Small intestine (tissue), 7 donors: ENCODE measurements around the gene MYOM3. TPM values are rescaled to one million over a fixed set of nuclear protein-coding genes. Genes with fewer than 3 reads are reported as not detected.
A peak's percentile ranks its signal among the peaks of the same experiment; 100 is the strongest.

ENCODE experiments used
- DNase-seq, 2 donors: peaks; one replicate each; pipeline versions ENCODE4 v3.0.0 to v3.0.0-alpha.2; 2013
- FAIRE-seq: peaks from 2 replicates; lab custom pipeline; 2012; peaks lifted over from hg19 to GRCh38; lab: Jason Lieb, UNC
- H3K27ac ChIP-seq, 3 donors: one replicate each; pipeline ENCODE4 v1.5.1; 2013; ENCODE audit warnings: low read length in 2 of 3, mild to moderate bottlenecking in 2 of 3, control low read depth in 1 of 3, inconsistent platforms in 1 of 3, low read depth in 1 of 3, moderate library complexity in 1 of 3
- H3K27me3 ChIP-seq, 3 donors: one replicate each; pipeline ENCODE4 v1.6.1; 2013; ENCODE audit warnings: low read length in 3 of 3, inconsistent platforms in 1 of 3; ENCODE audit not compliant: control insufficient read depth in 3 of 3, insufficient read depth in 3 of 3
- H3K36me3 ChIP-seq, 3 donors: one replicate each; pipeline ENCODE4 v1.6.1; 2013; ENCODE audit warnings: low read length in 3 of 3, inconsistent platforms in 1 of 3, low read depth in 1 of 3, mild to moderate bottlenecking in 1 of 3, moderate library complexity in 1 of 3; ENCODE audit not compliant: control insufficient read depth in 3 of 3, insufficient read depth in 2 of 3
- H3K4me1 ChIP-seq, 3 donors: one replicate each; pipeline ENCODE4 v1.6.1; 2013; ENCODE audit warnings: low read length in 2 of 3, inconsistent platforms in 1 of 3, low read depth in 1 of 3, mild to moderate bottlenecking in 1 of 3, moderate library complexity in 1 of 3; ENCODE audit not compliant: control insufficient read depth in 3 of 3, insufficient read depth in 2 of 3
- H3K4me3 ChIP-seq, 3 donors: one replicate each; pipeline ENCODE4 v1.5.1; 2013; ENCODE audit warnings: low read length in 3 of 3, control low read depth in 1 of 3, inconsistent platforms in 1 of 3, low read depth in 1 of 3, mild to moderate bottlenecking in 1 of 3, moderate library complexity in 1 of 3
- H3K9me3 ChIP-seq, 2 donors: one replicate each; pipeline ENCODE4 v1.6.1; 2013; ENCODE audit warnings: low read depth in 1 of 2, low read length in 1 of 2; ENCODE audit not compliant: control insufficient read depth in 2 of 2, insufficient read depth in 1 of 2
- WGBS, 3 donors: extraction: QIAGEN DNeasy Blood & Tissue Kit; methylation state at CpG; one replicate each; pipeline ENCODE4 v1.1.7; 2013; 5-methylcytosine and 5-hydroxymethylcytosine counted together
- polyA plus RNA-seq, 4 donors: library from polyadenylated mRNA; stranded (reverse) in 3 of 4; unstranded in 1 of 4; fragments of 200-250 nt in 3 of 4; fragments of 120-200 nt in 1 of 4; gene quantifications; one replicate each; pipeline versions ENCODE4 v1.2.1 to v1.2.3, GENCODE V29; 2013
- donor health status: healthy with polysubstance abuse.
- donor health status: control.
- donor health status: control.
- donor health status: Bipolar disorder and iron deficiency.
- donor health status: healthy.

MYOM3 gene
- polyA plus RNA-seq, 4 donors, result 1.7 to 84.8 (median 5.7) TPM

GRCh38 chr1:24141311-24141997 lies 29.5 kb upstream of the MYOM3 start:
- WGBS, 3 donors, result 16 to 57% (median 41%) methylated on average over 10 of the region's 10 CpGs
- Histone ChIP-seq H3K27me3 (no peaks in the 10 kb centered on the region), H3K9me3 (no peaks in the 10 kb centered on the region), H3K36me3 (peaks cover 0 to 44% (median 3%) of the 10 kb centered on the region in 3 donors), H3K4me3 (peak overlapping the region in 2 of 3 donors; percentile 67 to 82), H3K27ac (peak overlapping the region in 2 of 3 donors; percentile 80 to 97), H3K4me1 (peaks cover 0 to 27% (median 0%) of the 10 kb centered on the region in 3 donors)
- FAIRE-seq, result no peak
- DNase-seq, result peak; percentile 88 to 92

- peak overlapping the region in 1 of 3 donors; percentile 97 for H3K27ac ChIP-seq
- FAIRE-seq, result no peak
- 87 to 91% (median 90%) methylated on average over 17 of the region's 17 CpGs for WGBS, 3 donors
Measured at GRCh38 chr1:24140741-24141181, 28.8 kb upstream of the MYOM3 start.

GRCh38 chr1:24139841-24140425 lies 28.0 kb upstream of the MYOM3 start:
- FAIRE-seq, result no peak
- H3K4me3 ChIP-seq, result peak overlapping the region in 1 of 3 donors; percentile 82
- no peak overlapping the region for H3K27ac ChIP-seq
- no peaks in the 10 kb centered on the region for H3K27me3 ChIP-seq
- H3K9me3 ChIP-seq, result no peaks in the 10 kb centered on the region
- H3K4me1 ChIP-seq, result peaks cover 0 to 27% (median 0%) of the 10 kb centered on the region in 3 donors
- 87 to 88% (median 88%) methylated on average over 11 of the region's 11 CpGs for WGBS, 3 donors
- H3K36me3 ChIP-seq, result peaks cover 0 to 52% (median 3%) of the 10 kb centered on the region in 3 donors
- DNase-seq, result no peak

More at GRCh38 chr1:24140741-24141181, 28.8 kb upstream of the MYOM3 start:
- no peak for DNase-seq
- H3K36me3 ChIP-seq, result peaks cover 0 to 51% (median 3%) of the 10 kb centered on the region in 3 donors
- peak overlapping the region in 2 of 3 donors; percentile 67 to 82 for H3K4me3 ChIP-seq
- peaks cover 0 to 27% (median 0%) of the 10 kb centered on the region in 3 donors for H3K4me1 ChIP-seq
- H3K27me3 ChIP-seq, result no peaks in the 10 kb centered on the region
- H3K9me3 ChIP-seq, result no peaks in the 10 kb centered on the region

- H3K36me3 ChIP-seq, result peaks cover 0 to 57% (median 6%) of the 10 kb centered on the region in 3 donors
- H3K4me1 ChIP-seq, result peaks cover 0 to 21% (median 0%) of the 10 kb centered on the region in 3 donors
- no peak for FAIRE-seq
- H3K9me3 ChIP-seq, result no peaks in the 10 kb centered on the region
- H3K27ac ChIP-seq, result no peak overlapping the region
- no peak overlapping the region for H3K4me3 ChIP-seq
- H3K27me3 ChIP-seq, result no peaks in the 10 kb centered on the region
- WGBS, 3 donors, result 69 to 83% (median 76%) methylated on average over 2 of the region's 2 CpGs
- no peak for DNase-seq
Measured at GRCh38 chr1:24139222-24139489, 27.2 kb upstream of the MYOM3 start.

- Histone ChIP-seq H3K27ac (no peak overlapping the region), H3K9me3 (no peaks in the 10 kb centered on the region), H3K4me1 (peaks cover 0 to 16% (median 0%) of the 10 kb centered on the region in 3 donors), H3K4me3 (no peak overlapping the region), H3K27me3 (no peaks in the 10 kb centered on the region), H3K36me3 (peaks cover 0 to 60% (median 7%) of the 10 kb centered on the region in 3 donors)
- WGBS, 3 donors, result 68 to 74% (median 73%) methylated on average over 13 of the region's 13 CpGs
- FAIRE-seq, result no peak
- no peak for DNase-seq
Measured at GRCh38 chr1:24138476-24139221, 26.7 kb upstream of the MYOM3 start.

GRCh38 chr1:24136956-24137539 lies 25.1 kb upstream of the MYOM3 start:
- Histone ChIP-seq H3K27ac (no peak overlapping the region), H3K4me1 (peaks cover 0 to 13% (median 0%) of the 10 kb centered on the region in 3 donors), H3K36me3 (peaks cover 0 to 67% (median 10%) of the 10 kb centered on the region in 3 donors), H3K27me3 (no peaks in the 10 kb centered on the region), H3K9me3 (no peaks in the 10 kb centered on the region), H3K4me3 (no peak overlapping the region)
- WGBS, 3 donors, result 77 to 93% (median 86%) methylated on average over 15 of the region's 15 CpGs
- FAIRE-seq (no peak), DNase-seq (no peak)

GRCh38 chr1:24134376-24134775 lies 22.4 kb upstream of the MYOM3 start:
- H3K27me3 ChIP-seq, result no peaks in the 10 kb centered on the region
- WGBS, 3 donors, result 82 to 90% (median 84%) methylated on average over 3 of the region's 3 CpGs

GRCh38 chr1:24133819-24134218 lies 21.9 kb upstream of the MYOM3 start:
- H3K27me3 ChIP-seq, result no peaks in the 10 kb centered on the region
- peaks cover 2 to 67% (median 16%) of the 10 kb centered on the region in 3 donors for H3K36me3 ChIP-seq
- H3K4me1 ChIP-seq, result no peaks in the 10 kb centered on the region
- WGBS, 3 donors, result 80 to 93% (median 91%) methylated on average over 1 of the region's 1 CpG
- FAIRE-seq (no peak), DNase-seq (no peak)
- no peak overlapping the region for H3K27ac ChIP-seq
- H3K9me3 ChIP-seq, result peaks cover 0 to 7% of the 10 kb centered on the region in 2 donors
- H3K4me3 ChIP-seq, result no peak overlapping the region

More at GRCh38 chr1:24134376-24134775, 22.4 kb upstream of the MYOM3 start:
- Histone ChIP-seq H3K27ac (no peak overlapping the region), H3K4me3 (no peak overlapping the region), H3K4me1 (no peaks in the 10 kb centered on the region), H3K36me3 (peaks cover 2 to 62% (median 16%) of the 10 kb centered on the region in 3 donors), H3K9me3 (peaks cover 0 to 7% of the 10 kb centered on the region in 2 donors)
- DNase-seq, result no peak
- FAIRE-seq, result no peak
